Measurements from ENCODE around the gene CNTNAP5.

Gene CNTNAP5

DNA sequence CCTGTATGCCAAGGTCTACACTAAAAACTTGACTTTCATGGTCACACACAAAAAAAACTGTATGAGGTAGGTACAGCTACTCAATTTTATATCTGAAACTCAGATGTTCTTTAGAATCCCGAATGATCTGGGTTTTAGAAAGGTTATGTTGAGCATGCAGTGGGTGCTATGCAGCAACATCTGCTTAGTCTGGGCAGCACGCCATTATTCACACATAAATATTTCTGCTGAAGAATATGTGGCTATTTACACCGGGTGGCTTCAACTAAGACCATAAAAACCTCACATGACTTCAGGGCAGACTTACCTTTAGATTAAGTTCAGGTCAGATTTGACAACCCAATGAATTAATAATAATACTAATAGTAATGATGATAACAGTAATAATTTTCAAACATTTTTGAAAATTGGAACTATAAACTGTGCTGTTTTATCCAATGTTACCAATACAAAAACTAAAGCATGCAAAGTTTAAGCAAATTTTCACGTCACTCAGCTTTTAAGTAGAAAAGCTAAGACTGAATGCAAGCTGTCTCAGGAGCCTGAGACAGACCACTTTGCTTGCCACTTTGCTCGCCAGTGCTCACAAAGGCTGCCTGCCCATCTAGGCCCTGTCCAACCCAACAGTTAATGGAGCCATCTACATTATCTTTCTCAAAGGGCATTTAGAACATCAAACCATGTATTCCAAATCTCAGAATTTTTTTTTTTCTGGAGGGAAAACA lies 292.0 kb downstream of the CNTNAP5 start:
- DNase-seq (ENCODE audit: low read depth, low spot score): no peak
- H3K27ac ChIP-seq: no peak overlapping the region
- H3K4me3 ChIP-seq: no peak overlapping the region
- no peaks in the 10 kb centered on the region for H3K9me3 ChIP-seq (ENCODE audit: low read depth, low read length)
- TF ChIP-seq EZH2 (IDR thresholded peaks at IDR 0.05): no peak
- no peak for TF ChIP-seq POLR2AphosphoS5 (IDR thresholded peaks at IDR 0.05; ENCODE audit: borderline replicate concordance, low read depth, low read length)
- TF ChIP-seq FOXP2 (optimal IDR thresholded peaks at IDR 0.05; ENCODE audit: control extremely low read depth, extremely low read length, insufficient read depth): no peak
- no peak overlapping the region for H3K9ac ChIP-seq (ENCODE audit: insufficient read length)
- H3K36me3 ChIP-seq (ENCODE audit: insufficient read depth, low read length): no peaks in the 10 kb centered on the region

DNA sequence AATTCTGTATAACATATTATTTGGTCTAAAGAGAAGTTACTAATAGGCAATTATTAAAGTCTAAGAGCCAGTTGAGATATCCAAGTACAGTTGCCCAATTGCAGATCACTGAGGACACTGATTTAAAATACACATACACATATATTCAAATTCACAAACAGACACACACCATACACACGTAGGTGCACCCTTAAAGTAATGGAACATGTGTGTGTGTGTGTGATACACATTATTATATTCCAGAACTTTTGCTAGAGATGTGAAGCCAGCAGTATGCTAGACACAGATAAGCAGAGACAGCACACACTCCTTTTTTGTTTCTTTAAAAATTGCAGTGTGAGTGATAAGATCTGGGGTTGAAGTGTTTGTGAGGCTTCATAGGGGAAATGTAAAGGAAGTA lies 292.5 kb downstream of the CNTNAP5 start:
- H3K9ac ChIP-seq (ENCODE audit: insufficient read length): no peak overlapping the region
- no peak for DNase-seq (ENCODE audit: low read depth, low spot score)
- no peaks in the 10 kb centered on the region for H3K9me3 ChIP-seq (ENCODE audit: low read depth, low read length)
- H3K4me3 ChIP-seq: no peak overlapping the region
- H3K27ac ChIP-seq: no peak overlapping the region
- no peak for TF ChIP-seq POLR2AphosphoS5 (IDR thresholded peaks at IDR 0.05; ENCODE audit: borderline replicate concordance, low read depth, low read length)
- TF ChIP-seq EZH2 (IDR thresholded peaks at IDR 0.05): no peak
- TF ChIP-seq FOXP2 (optimal IDR thresholded peaks at IDR 0.05; ENCODE audit: control extremely low read depth, extremely low read length, insufficient read depth): no peak
- H3K36me3 ChIP-seq (ENCODE audit: insufficient read depth, low read length): no peaks in the 10 kb centered on the region

DNA sequence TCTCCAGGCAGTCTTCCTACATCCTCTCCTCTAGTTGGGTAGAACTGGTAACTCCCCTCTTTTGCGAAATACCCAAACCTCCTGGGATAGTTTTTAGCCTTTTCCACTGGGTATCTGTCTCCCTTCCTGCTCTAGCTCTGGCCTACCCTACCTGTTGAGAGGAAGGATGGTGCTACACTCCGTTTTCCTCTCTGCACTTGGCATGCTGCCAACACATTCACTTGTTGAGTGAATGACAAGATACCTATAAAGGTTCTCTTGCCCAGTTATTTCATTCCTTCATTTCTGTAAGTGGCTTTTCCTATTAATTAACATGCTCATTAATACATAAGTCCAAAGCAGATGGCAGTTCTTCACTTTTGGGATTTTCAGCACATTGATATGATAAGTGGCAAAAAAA lies 293.8 kb downstream of the CNTNAP5 start:
- Histone ChIP-seq H3K4me3 (no peak overlapping the region), H3K36me3 (ENCODE audit: insufficient read depth, low read length) (no peaks in the 10 kb centered on the region), H3K9me3 (ENCODE audit: low read depth, low read length) (no peaks in the 10 kb centered on the region), H3K27ac (no peak overlapping the region), H3K9ac (ENCODE audit: insufficient read length) (no peak overlapping the region)
- TF ChIP-seq FOXP2 (optimal IDR thresholded peaks at IDR 0.05; ENCODE audit: control extremely low read depth, extremely low read length, insufficient read depth) (no peak), POLR2AphosphoS5 (IDR thresholded peaks at IDR 0.05; ENCODE audit: borderline replicate concordance, low read depth, low read length) (no peak), EZH2 (IDR thresholded peaks at IDR 0.05) (no peak)
- DNase-seq (ENCODE audit: low read depth, low spot score): no peak

- no peak for TF ChIP-seq POLR2AphosphoS5 (IDR thresholded peaks at IDR 0.05; ENCODE audit: borderline replicate concordance, low read depth, low read length)
- no peak for TF ChIP-seq EZH2 (IDR thresholded peaks at IDR 0.05)
- TF ChIP-seq FOXP2 (optimal IDR thresholded peaks at IDR 0.05; ENCODE audit: control extremely low read depth, extremely low read length, insufficient read depth): no peak
- no peak for DNase-seq (ENCODE audit: low read depth, low spot score)
- no peak overlapping the region for H3K27ac ChIP-seq
Measured at GRCh38 chr2:124319577-124319976, 294.5 kb downstream of the CNTNAP5 start.

DNA sequence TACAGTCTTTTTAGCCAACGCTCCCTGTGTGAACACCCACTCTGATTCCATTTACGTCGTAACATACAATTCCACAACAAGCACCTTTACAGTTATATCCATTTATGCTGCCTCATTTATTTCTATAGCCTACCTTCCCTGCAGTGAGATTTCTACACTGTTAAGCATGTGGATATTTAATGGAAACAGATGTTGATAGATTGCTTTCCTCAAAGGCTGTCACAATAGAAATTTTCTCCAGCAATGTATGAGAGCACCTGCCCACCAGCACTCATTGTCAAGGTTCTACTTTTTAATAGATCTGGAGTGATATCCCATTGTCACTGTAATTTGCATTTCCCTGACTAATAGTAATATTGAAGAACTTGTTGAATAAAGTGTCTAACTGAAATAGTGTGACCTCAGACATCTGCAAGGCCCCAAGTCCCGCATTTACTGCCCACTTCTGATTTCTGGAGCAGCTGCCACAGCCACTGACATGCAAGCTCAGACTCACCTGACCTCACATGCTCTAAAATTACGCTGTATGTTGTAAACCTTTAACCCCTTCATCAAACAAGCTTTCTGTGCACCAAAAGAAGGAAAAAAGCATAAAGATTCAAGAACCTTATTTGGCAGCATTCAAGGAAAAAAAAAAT lies 295.1 kb downstream of the CNTNAP5 start:
- H3K27ac ChIP-seq: no peak overlapping the region
- H3K9ac ChIP-seq (ENCODE audit: insufficient read length): no peak overlapping the region
- no peaks in the 10 kb centered on the region for H3K36me3 ChIP-seq (ENCODE audit: insufficient read depth, low read length)
- no peak overlapping the region for H3K4me3 ChIP-seq
- no peak for TF ChIP-seq EZH2 (IDR thresholded peaks at IDR 0.05)
- no peak for TF ChIP-seq POLR2AphosphoS5 (IDR thresholded peaks at IDR 0.05; ENCODE audit: borderline replicate concordance, low read depth, low read length)
- TF ChIP-seq FOXP2 (optimal IDR thresholded peaks at IDR 0.05; ENCODE audit: control extremely low read depth, extremely low read length, insufficient read depth): no peak
- DNase-seq (ENCODE audit: low read depth, low spot score): no peak
- H3K9me3 ChIP-seq (ENCODE audit: low read depth, low read length): no peaks in the 10 kb centered on the region

More at GRCh38 chr2:124319577-124319976, 294.5 kb downstream of the CNTNAP5 start:
- H3K9ac ChIP-seq (ENCODE audit: insufficient read length): no peak overlapping the region
- no peaks in the 10 kb centered on the region for H3K9me3 ChIP-seq (ENCODE audit: low read depth, low read length)
- H3K4me3 ChIP-seq: no peak overlapping the region
- no peaks in the 10 kb centered on the region for H3K36me3 ChIP-seq (ENCODE audit: insufficient read depth, low read length)

DNA sequence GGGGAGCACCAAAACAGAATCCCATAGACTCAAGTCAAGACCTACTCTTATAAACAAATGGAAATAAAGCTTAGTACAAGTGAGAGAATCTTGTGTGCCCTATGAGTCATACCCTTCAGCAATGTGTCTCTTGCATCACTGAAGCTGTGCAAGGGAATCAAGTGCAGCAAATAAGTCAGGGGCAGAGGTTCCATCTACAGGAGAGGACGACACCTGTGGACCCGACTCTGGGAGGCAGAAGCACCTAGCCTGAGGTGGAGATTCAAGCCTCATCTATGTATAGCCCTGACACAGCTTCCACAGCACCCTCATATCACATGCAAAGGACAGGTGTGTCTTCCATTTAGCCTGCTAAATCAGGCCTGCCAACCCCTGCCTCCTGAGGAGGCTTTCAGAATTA lies 298.2 kb downstream of the CNTNAP5 start:
- Histone ChIP-seq H3K27ac (no peak overlapping the region), H3K9ac (ENCODE audit: insufficient read length) (no peak overlapping the region), H3K4me3 (no peak overlapping the region), H3K9me3 (ENCODE audit: low read depth, low read length) (no peaks in the 10 kb centered on the region), H3K36me3 (ENCODE audit: insufficient read depth, low read length) (no peaks in the 10 kb centered on the region)
- no peak for TF ChIP-seq EZH2 (IDR thresholded peaks at IDR 0.05)
- TF ChIP-seq POLR2AphosphoS5 (IDR thresholded peaks at IDR 0.05; ENCODE audit: borderline replicate concordance, low read depth, low read length): no peak
- TF ChIP-seq FOXP2 (optimal IDR thresholded peaks at IDR 0.05; ENCODE audit: control extremely low read depth, extremely low read length, insufficient read depth): no peak
- DNase-seq (ENCODE audit: low read depth, low spot score): no peak

DNA sequence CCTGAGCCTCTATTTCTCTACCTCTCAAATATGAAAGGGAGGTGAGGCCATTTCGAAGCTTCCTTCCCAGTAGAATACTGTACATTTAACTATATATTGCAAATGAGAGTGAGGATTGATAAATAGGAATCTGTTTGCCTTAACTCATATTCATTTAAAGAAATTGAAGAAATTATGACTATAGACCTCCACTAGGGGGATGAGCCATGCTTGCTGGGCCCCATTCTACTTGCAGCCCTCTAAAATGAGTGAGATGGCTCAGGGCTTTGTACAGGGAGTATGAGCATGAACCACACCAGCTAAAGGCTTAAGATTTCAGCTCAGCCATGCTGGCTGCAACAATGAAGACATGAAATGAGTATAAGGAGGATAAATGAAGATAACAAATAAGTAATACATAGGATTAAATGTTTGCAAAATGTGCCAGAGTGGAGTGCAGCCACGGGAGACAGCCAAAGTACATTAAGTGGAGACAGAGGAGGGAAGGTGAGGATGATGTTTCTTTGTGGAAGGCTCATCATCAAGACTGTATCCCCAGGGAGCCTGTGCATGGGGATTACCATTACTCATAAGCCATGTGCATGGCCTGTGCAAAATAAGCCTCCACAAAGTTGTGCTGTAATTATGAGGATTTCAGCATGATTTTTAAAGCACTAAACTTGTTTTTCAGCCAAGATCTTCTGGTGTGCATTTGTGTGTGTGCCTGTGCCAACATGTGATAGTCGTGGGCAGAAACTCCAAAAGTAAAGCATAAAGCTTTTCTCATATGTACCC lies 300.8 kb downstream of the CNTNAP5 start:
- Histone ChIP-seq H3K9me3 (ENCODE audit: low read depth, low read length) (no peaks in the 10 kb centered on the region), H3K9ac (ENCODE audit: insufficient read length) (no peak overlapping the region), H3K27ac (no peak overlapping the region), H3K36me3 (ENCODE audit: insufficient read depth, low read length) (no peaks in the 10 kb centered on the region), H3K4me3 (no peak overlapping the region)
- TF ChIP-seq FOXP2 (optimal IDR thresholded peaks at IDR 0.05; ENCODE audit: control extremely low read depth, extremely low read length, insufficient read depth) (no peak), EZH2 (IDR thresholded peaks at IDR 0.05) (no peak), POLR2AphosphoS5 (IDR thresholded peaks at IDR 0.05; ENCODE audit: borderline replicate concordance, low read depth, low read length) (no peak)
- DNase-seq (ENCODE audit: low read depth, low spot score): no peak

GRCh38 chr2:124327303-124327702 lies 302.2 kb downstream of the CNTNAP5 start:
- Histone ChIP-seq H3K27ac (no peak overlapping the region), H3K4me3 (no peak overlapping the region), H3K9me3 (ENCODE audit: low read depth, low read length) (no peaks in the 10 kb centered on the region), H3K9ac (ENCODE audit: insufficient read length) (no peak overlapping the region), H3K36me3 (ENCODE audit: insufficient read depth, low read length) (no peaks in the 10 kb centered on the region)
- TF ChIP-seq FOXP2 (optimal IDR thresholded peaks at IDR 0.05; ENCODE audit: control extremely low read depth, extremely low read length, insufficient read depth): no peak
- no peak for TF ChIP-seq POLR2AphosphoS5 (IDR thresholded peaks at IDR 0.05; ENCODE audit: borderline replicate concordance, low read depth, low read length)
- no peak for TF ChIP-seq EZH2 (IDR thresholded peaks at IDR 0.05)
- no peak for DNase-seq (ENCODE audit: low read depth, low spot score)
